LNCAP (cell line): Measurements from ENCODE around the gene PARP14.

Source experiments
- TF ChIP-seq, protein P1 (sequence below): fragments of 450-650 bp; IDR thresholded peaks from 2 replicates; pipeline ENCODE4 v1.5.1; 2017; ENCODE audit warnings: mild to moderate bottlenecking

Gene PARP14

DNA sequence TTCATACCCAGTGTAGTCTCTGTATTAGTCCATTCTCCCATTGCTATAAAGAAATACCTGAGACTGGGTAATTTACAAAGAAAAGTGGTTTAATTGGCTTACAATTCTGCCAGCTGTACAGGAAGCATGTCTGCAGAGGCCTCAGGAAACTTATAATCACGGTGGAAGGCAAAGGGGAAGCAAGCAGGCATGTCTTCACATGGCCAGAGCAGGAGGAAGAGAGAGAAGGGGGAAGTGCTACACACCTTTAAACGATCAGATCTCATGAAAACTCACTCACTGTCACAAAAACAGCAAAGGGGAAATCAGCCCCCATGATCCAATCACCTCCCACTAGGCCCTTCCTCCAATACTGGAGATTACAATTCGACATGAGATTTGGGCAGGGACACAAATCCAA, 6.3 kb upstream of the PARP14 start:
- TF ChIP-seq, protein P1, sequence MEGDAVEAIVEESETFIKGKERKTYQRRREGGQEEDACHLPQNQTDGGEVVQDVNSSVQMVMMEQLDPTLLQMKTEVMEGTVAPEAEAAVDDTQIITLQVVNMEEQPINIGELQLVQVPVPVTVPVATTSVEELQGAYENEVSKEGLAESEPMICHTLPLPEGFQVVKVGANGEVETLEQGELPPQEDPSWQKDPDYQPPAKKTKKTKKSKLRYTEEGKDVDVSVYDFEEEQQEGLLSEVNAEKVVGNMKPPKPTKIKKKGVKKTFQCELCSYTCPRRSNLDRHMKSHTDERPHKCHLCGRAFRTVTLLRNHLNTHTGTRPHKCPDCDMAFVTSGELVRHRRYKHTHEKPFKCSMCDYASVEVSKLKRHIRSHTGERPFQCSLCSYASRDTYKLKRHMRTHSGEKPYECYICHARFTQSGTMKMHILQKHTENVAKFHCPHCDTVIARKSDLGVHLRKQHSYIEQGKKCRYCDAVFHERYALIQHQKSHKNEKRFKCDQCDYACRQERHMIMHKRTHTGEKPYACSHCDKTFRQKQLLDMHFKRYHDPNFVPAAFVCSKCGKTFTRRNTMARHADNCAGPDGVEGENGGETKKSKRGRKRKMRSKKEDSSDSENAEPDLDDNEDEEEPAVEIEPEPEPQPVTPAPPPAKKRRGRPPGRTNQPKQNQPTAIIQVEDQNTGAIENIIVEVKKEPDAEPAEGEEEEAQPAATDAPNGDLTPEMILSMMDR, result no peak

DNA sequence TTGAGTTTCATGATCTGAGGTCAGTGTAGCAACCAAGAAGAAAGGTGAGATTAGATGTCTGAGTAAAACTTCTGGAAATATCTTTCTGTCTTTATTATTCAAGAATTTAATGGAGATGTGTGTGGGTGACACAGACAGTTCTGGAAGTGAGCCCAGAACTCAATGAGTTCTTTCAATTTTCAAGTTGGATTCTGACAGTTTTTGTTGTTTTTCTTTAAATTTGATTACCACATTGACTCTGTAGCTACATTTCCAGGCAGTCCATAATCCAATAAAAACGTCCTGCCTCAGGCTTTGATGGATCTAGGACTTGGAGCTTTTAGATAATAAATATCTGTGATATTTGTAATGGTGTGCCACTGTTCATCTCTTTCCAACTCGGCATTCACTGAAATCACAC, 3.9 kb upstream of the PARP14 start:
- TF ChIP-seq, protein P1, result no peak

DNA sequence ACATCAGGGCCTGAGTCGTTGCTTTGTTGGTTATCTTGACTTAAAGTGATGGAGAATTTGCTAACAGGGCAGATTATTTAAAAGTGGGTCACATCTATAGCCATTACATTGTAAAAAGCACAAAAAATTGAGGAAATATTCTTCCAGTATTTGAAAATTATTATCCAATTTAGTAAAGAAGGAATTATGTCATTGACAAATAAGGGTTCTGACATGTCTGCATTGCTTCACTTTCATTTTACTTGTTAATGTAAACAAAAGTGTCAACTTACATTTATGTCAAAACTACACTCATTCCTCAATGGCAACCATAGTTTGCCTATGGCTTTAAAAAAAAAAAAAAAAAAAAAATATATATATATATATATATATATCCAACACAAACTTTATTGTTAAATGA, 3.4 kb upstream of the PARP14 start:
- TF ChIP-seq, protein P1, result no peak

DNA sequence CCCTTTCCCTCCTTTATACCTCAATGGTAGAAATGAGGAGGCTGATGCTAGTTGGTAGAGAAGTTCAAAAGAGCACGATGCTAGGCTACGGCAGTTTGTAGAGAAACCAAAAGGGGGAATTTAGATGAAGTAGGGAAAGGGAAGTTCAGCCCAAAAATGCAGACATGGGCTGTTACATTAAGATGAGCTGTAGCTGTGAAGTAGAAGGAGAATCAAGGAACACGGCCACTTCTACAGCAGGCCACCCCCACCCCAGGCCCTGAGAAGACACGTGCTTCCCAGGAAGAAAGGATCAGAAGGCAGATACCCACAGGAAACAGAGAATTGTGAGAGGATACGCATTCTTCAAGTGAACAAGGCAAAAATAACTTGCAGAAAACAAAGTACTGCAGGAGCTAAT, 2.1 kb upstream of the PARP14 start:
- TF ChIP-seq, protein P1, result no peak

DNA sequence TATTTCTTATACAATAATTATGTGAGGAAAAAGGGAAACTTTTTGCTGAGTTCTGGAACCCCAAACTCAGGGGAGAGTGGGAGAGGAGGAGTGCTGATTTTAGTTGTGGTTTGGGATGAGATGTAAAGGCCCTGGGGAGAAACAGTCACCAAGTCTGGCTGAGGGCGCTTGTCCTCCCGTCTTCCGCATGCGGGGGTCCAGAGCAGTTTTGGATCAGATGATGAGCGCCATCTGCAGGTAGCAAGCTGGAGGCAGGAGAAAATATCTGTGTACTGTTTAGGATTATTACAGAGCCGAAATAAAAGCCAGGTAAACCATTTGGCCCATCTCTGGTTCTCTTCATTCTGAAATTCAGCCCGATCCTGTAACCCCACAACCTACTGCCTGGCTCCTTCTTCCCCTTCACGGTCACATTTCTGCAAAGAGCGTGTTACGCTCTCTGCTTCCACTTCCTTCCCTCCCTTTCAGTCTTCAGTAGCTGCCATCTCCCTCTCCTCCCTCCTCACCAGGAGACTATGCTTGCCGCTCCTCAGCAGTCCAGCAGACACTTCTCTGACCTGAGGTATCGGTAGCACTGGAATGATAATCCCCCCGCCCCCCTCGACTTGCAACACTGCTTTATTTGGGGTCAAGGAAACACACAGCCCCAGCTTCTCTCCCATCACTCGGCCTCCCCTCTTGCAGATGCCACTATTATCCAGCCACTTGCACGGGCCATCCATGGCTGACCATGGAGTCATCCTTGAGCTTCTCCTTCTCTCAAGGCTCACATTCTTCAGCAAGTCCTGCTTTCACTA, 1.4 kb upstream of the PARP14 start:
- TF ChIP-seq, protein P1, result peak; percentile 75

DNA sequence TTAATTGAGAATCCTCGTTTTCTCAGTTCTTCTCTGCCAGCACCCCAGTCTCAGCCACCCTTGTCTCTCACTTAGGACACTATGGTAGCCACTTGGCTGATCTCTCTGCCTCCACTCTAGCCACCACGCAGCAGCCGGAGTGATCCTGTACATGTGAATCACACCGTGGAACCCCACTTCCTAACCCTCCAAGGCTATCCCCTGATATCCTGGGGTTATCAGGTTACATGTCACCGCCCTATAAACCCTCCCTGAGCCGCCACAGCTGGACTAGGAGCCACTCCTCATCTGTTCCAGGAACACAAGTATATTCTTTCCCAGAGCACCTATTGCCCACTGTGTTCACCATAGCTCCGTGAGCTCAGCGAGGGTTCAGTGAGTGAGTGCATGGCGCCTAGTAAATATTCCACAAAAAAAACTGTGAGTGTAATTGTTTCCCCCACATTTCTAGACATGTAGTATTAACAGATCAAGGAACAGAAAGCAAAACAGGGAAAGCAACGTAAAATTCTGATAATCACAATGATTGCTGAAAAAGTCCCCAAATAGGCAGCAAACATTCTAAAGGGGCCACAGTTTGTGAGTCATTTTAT, 661 bp upstream of the PARP14 start:
- TF ChIP-seq, protein P1, result no peak

DNA sequence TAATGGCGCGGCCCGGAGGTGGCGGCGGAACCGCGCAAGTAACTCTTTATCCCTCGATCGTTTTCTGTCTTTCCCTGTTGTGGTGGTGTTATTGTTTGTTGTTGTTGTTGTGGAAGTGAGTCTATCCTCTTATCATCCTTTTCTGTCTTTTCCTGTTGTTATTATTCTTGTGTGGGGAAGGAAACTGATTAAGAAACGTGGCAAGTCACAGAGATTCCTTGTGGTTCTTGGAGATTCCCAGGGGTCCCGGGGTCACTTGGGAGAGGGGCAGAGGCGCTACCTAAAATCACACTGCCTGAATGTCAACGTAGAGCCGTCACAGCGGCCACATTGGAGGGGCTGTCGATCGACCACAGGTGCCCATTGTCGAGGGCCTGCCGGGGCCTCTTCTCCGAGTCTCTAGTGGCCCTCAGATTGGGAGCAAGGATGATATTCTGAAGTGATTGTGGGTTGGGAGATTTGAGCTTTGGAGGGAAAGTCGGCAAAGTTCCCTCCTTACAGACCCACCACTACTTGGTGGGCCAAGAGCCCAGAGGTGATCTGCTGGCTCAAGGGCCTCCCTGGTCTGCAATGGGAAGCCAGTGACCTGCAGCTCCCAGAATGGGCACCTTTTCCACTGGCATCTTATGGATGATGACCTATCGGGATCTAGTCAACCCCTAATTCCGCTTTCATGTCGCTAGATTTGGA, 790 bp downstream of the PARP14 start:
- TF ChIP-seq, protein P1, result no peak
